Astrocyte of the spinal cord (primary cell): Measurements from ENCODE around the gene TMEM242.

ENCODE experiments used
- DNase-seq: peaks from one replicate; pipeline ENCODE4 v3.0.0; 2011; ENCODE audit warnings: low read depth, low spot score
- H3K4me3 ChIP-seq: 2 replicates; pipeline ENCODE4 v1.5.1; 2011; ENCODE audit warnings: low read depth, mild to moderate bottlenecking, low read length, moderate library complexity
- in situ Hi-C: cut with HindIII; loops from 2 replicates; pipeline ENCODE4 v1.10.0; 2017; ENCODE audit warnings: low sequenced_read_pairs
- TF ChIP-seq, protein P1 (sequence below): IDR thresholded peaks from 2 replicates; pipeline ENCODE4 v1.5.1; 2012; ENCODE audit warnings: low read depth, mild to moderate bottlenecking, low read length, inconsistent platforms

The TMEM242 gene

GRCh38 chr6:157265635-157266034, 57.7 kb downstream of the TMEM242 start:
- no peak for DNase-seq
- TF ChIP-seq, protein P1, sequence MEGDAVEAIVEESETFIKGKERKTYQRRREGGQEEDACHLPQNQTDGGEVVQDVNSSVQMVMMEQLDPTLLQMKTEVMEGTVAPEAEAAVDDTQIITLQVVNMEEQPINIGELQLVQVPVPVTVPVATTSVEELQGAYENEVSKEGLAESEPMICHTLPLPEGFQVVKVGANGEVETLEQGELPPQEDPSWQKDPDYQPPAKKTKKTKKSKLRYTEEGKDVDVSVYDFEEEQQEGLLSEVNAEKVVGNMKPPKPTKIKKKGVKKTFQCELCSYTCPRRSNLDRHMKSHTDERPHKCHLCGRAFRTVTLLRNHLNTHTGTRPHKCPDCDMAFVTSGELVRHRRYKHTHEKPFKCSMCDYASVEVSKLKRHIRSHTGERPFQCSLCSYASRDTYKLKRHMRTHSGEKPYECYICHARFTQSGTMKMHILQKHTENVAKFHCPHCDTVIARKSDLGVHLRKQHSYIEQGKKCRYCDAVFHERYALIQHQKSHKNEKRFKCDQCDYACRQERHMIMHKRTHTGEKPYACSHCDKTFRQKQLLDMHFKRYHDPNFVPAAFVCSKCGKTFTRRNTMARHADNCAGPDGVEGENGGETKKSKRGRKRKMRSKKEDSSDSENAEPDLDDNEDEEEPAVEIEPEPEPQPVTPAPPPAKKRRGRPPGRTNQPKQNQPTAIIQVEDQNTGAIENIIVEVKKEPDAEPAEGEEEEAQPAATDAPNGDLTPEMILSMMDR, result no peak
- in situ Hi-C loops, result no loop called here
- no peak overlapping the region for H3K4me3 ChIP-seq

DNA sequence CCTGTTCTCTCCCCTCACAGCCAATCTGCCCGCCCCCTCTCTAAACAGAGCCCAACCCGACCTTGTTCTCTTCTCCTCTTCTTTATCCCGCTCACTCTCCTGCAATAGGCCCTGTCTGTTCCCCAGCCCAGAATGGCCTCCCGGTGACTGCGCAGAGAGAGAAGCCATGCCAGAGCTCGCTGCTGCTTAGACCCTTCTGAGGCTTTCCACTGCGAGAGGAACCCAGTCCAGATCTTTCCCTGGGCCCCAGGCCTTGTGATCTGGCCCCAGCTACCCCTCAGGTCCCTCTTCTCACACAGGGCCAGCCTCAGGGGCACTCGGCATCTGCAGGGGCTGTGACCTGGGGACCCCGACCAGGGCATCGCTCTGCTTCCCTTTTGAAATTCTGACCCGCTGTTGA, 58.1 kb downstream of the TMEM242 start:
- H3K4me3 ChIP-seq, result no peak overlapping the region
- TF ChIP-seq, protein P1, result no peak
- no peak for DNase-seq
- in situ Hi-C loops, result no loop called here

GRCh38 chr6:157264701-157265100, 58.6 kb downstream of the TMEM242 start:
- TF ChIP-seq, protein P1, result no peak
- in situ Hi-C loops, result no loop called here
- peak; percentile 35 for DNase-seq
- no peak overlapping the region for H3K4me3 ChIP-seq

- DNase-seq, result no peak
- in situ Hi-C loops, result no loop called here
- no peak overlapping the region for H3K4me3 ChIP-seq
- TF ChIP-seq, protein P1, result no peak
Observed at GRCh38 chr6:157263881-157264397, 59.4 kb downstream of the TMEM242 start.

DNA sequence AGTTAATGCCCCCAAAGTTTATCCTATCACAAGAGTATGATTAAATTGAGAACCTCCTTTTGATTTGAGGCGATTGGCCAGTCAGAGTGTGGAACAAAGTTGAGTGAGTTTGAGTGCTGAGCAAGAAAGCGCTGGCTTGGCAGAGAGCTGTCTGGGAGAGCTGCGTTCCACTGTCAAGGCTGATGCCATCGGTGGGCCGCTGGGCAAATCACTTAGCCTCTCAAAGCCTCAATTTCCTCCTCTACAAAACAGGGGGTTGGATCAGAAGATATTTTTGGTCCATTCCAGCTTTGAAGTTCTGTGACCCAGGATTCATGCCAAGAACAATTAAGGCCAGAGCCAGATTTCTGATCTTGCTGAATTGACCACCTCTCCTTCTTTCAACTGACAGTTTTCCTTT, 60.2 kb downstream of the TMEM242 start:
- DNase-seq, result no peak
- no peak overlapping the region for H3K4me3 ChIP-seq
- TF ChIP-seq, protein P1, result no peak
- in situ Hi-C loops, result no loop called here

DNA sequence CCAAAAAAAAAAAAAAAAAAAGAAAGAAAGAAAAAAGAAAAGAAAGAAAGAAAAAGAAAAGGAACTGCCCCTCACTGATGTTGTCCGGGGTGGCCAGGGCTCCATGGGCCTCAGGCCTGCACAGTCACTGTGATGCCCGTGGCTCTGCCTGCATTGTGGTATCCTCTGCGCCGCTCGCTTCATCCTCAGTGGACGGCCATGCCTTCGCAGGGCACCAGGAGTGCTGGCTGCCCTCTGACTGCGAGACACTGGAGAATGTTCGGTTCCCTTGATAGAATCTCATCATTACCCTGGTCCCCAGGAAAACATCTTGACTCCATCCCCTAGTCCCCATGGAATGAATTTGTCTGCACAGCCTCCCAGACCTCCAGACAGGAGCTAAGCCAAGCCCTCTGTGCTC, 61.7 kb downstream of the TMEM242 start:
- in situ Hi-C loops, result no loop called here
- no peak overlapping the region for H3K4me3 ChIP-seq
- TF ChIP-seq, protein P1, result no peak
- DNase-seq, result no peak
